ENCODE data around the gene TMEM125.

TMEM125 gene

GRCh38 chr1:43272576-43273571, 3.1 kb downstream of the TMEM125 start:
- TF ChIP-seq CTCF (IDR thresholded peaks at IDR 0.05; ENCODE audit: low read depth, low read length): no peak

GRCh38 chr1:43273708-43274107, 3.9 kb downstream of the TMEM125 start:
- TF ChIP-seq CTCF (IDR thresholded peaks at IDR 0.05; ENCODE audit: low read depth, low read length): no peak
- DNase-seq (ENCODE audit: low read depth in 2 of 2): no peak
- no peak overlapping the region for H3K4me3 ChIP-seq (replicated peaks in 1 of 2; ENCODE audit: low read depth in 2 of 2, low read length in 2 of 2)

More at GRCh38 chr1:43272576-43273571, 3.1 kb downstream of the TMEM125 start:
- no peak for DNase-seq (ENCODE audit: low read depth in 2 of 2)
- no peak overlapping the region for H3K4me3 ChIP-seq (replicated peaks in 1 of 2; ENCODE audit: low read depth in 2 of 2, low read length in 2 of 2)

GRCh38 chr1:43274125-43274803, 4.5 kb downstream of the TMEM125 start:
- no peak overlapping the region for H3K4me3 ChIP-seq (replicated peaks in 1 of 2; ENCODE audit: low read depth in 2 of 2, low read length in 2 of 2)
- peak; percentile 80 to 87 for DNase-seq (ENCODE audit: low read depth in 2 of 2)
- no peak for TF ChIP-seq CTCF (IDR thresholded peaks at IDR 0.05; ENCODE audit: low read depth, low read length)

- TF ChIP-seq CTCF (IDR thresholded peaks at IDR 0.05; ENCODE audit: low read depth, low read length): no peak
- H3K4me3 ChIP-seq (replicated peaks in 1 of 2; ENCODE audit: low read depth in 2 of 2, low read length in 2 of 2): no peak overlapping the region
- no peak for DNase-seq (ENCODE audit: low read depth in 2 of 2)
Observed at GRCh38 chr1:43274804-43275180, 5.0 kb downstream of the TMEM125 start.

- DNase-seq (ENCODE audit: low read depth in 2 of 2): no peak
- no peak for TF ChIP-seq CTCF (IDR thresholded peaks at IDR 0.05; ENCODE audit: low read depth, low read length)
- no peak overlapping the region for H3K4me3 ChIP-seq (replicated peaks in 1 of 2; ENCODE audit: low read depth in 2 of 2, low read length in 2 of 2)
Observed at GRCh38 chr1:43275826-43276620, 6.2 kb downstream of the TMEM125 start.

GRCh38 chr1:43276673-43277072, 6.9 kb downstream of the TMEM125 start:
- TF ChIP-seq CTCF (IDR thresholded peaks at IDR 0.05; ENCODE audit: low read depth, low read length): no peak
- H3K4me3 ChIP-seq (replicated peaks in 1 of 2; ENCODE audit: low read depth in 2 of 2, low read length in 2 of 2): no peak overlapping the region
- no peak for DNase-seq (ENCODE audit: low read depth in 2 of 2)

All from cardiac fibroblast (primary cell).